Measurements from ENCODE around the gene SPIC.

The SPIC gene

GRCh38 chr12:101536069-101536674 lies 61.0 kb downstream of the SPIC start:
- DNase-seq = no peak

Measured in NCI-H1417 (cell line).